ENCODE measurements around the gene BAIAP2L2.

BAIAP2L2 gene

DNA sequence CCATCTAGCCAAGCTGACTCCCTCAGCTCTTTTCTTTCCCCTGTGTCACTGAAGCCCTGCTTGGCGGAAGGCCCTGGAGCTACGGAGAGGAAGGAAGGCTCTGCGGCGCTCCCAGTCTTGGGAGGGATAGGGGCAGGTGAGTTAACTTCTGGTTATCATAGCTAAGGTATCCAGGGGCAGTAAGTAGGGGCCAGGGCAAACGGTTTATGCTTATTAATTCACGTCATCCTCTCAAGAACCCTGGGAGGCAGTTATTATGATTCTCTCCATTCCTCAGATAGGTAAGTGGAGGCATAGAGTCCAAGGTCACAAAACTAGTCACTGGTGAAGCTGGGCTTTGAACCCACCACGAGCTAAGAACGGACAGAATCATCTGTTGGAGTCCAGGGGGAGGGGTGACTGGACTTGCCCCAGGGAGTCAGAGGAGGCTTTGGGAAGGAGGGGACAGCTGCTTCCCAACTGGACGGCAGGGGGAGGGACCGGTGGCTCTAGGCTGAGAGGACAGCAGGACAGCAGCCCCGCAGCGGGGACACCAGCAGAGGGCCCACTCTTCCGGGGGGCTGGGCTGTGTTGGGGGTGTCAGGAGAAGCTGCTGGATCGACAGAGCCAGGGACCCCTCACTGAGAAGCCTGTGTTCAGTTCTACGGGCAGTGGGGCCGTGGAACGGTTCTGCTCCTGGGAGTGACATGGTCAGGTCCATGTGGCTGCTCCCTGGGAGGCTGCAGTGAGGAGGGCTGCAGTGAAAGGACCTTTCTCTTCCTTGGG lies 3.5 kb downstream of the BAIAP2L2 start:
- no peak for DNase-seq (ENCODE audit: low spot score)

GRCh38 chr22:38104084-38104483 lies 6.4 kb downstream of the BAIAP2L2 start:
- DNase-seq (ENCODE audit: low spot score) = peak; percentile 61

DNA sequence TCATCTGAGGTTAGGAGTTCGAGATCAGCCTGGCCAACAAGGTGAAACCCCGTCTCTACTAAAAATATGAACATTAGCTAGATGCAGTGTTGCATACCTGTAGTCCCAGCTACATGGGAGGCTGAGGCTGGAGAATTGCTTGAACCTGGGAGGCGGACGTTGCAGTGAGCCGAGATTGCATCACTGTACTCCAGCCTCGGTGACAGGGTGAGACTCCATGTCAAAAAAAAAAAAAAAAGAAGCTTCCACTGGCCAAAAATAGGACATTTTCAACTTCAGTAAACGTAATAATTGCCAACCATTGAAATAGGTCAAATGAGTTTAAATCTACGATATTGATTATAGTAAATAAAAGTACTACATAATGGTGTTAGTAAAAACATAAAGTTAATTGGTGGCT lies 6.8 kb downstream of the BAIAP2L2 start:
- DNase-seq (ENCODE audit: low spot score) = no peak

GRCh38 chr22:38098410-38099249 lies 11.9 kb downstream of the BAIAP2L2 start:
- no peak for DNase-seq (ENCODE audit: low spot score)

DNA sequence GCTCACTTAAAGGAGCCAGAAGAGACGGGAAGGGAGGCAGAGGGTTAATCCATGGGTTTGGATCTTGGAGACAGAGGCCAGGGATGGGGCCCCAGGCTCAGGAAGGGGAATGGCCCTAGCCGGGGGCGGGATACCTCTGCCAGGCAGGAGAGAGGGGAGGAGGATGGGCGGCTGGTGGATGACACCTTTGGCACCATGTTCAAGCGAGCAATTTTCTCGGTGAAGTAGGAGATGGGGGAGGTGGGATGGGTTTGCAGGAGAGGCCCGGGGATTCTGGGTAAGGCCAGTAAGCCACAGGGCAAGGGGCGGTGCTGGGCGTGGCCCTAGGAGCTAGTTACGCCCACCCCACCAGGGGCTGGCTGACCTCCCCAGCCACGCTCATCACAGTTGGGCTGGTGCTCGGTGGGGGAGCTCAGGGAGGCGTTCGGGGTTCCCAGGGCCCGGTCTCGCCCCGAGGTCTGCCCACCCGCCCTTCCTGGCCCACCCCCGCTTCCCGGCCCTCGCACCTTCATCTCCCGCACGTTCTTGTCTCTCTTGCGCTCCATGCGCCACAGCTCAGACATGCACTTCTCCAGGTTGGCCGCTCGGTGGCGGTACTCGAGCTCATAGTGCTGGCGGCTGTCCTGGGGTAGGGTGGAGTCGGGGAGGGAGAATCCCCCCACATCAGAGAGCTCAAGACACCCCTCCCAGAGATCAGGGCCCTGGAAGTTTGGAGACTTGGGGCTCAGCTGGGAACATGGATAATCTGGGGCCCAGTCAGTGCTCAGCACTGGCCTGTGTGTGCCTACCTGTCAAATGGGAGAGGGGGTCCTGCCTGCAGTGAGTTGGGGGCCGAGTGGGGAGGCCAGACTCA lies 12.7 kb downstream of the BAIAP2L2 start:
- no peak for DNase-seq (ENCODE audit: low spot score)

DNA sequence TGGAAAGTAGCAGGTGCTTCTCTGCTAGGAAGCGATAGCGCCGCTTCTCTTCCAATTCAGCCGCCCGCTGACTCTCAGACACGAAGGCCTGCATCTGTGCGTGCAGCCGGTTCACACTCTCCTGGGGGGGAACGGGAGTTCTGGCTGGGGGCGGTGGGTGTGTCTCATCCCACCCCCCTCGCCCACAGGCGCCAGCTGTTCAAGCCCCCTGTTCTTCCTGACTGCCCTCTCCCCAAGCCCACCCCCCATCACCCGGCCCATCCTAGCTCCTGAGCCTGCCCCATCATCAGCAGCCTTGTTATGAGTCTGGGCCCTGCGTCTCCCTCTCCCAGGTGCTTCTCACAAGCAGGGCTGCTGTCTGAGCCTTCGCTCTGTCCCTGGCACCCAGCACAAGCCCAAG lies 13.4 kb downstream of the BAIAP2L2 start:
- no peak for DNase-seq (ENCODE audit: low spot score)

DNA sequence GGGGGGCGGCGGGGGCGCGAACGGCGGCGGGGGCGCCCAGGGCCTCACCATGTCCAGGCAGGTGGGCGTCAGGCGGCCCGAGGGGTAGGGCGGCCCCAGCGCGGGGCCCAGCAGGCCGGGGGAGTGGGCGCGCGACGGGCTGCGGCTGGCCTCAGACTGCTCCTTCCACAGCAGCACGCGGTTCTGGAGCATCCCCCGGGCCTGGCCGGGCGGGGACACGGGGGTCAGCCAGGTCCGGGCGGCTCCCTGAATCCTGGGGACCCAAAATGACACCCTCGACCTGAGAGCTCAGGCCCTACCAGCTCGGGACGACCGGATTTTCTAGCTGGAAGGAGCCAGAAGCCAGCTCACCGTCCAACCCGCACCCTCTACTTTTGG lies 21.0 kb downstream of the BAIAP2L2 start:
- no peak for DNase-seq (ENCODE audit: low spot score)

- DNase-seq (ENCODE audit: low spot score) = no peak
These were observed 21.6 kb downstream of the BAIAP2L2 start for GRCh38 chr22:38088629-38089473.

- DNase-seq (ENCODE audit: low spot score) = no peak
These were observed 22.6 kb downstream of the BAIAP2L2 start for GRCh38 chr22:38087855-38088254.

DNA sequence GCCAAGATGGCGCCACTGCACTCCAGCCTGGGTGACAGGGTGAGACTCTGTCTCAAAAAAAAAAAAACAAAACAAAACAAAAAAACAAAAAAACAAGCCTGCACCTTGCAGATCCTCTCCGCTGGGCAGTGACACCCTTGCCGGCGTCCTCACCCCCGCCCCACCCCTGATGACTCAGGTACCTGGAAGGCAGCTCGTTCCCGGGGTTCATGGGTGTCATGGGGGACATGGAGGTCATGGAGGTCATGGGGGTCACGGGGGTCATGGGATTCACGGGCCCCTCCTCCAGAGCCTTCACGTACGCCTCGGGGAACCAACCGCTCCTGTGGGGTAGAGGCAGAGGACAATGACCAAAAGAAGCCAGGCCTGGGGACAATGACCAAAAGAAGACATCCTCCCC lies 23.5 kb downstream of the BAIAP2L2 start:
- no peak for DNase-seq (ENCODE audit: low spot score)

DNA sequence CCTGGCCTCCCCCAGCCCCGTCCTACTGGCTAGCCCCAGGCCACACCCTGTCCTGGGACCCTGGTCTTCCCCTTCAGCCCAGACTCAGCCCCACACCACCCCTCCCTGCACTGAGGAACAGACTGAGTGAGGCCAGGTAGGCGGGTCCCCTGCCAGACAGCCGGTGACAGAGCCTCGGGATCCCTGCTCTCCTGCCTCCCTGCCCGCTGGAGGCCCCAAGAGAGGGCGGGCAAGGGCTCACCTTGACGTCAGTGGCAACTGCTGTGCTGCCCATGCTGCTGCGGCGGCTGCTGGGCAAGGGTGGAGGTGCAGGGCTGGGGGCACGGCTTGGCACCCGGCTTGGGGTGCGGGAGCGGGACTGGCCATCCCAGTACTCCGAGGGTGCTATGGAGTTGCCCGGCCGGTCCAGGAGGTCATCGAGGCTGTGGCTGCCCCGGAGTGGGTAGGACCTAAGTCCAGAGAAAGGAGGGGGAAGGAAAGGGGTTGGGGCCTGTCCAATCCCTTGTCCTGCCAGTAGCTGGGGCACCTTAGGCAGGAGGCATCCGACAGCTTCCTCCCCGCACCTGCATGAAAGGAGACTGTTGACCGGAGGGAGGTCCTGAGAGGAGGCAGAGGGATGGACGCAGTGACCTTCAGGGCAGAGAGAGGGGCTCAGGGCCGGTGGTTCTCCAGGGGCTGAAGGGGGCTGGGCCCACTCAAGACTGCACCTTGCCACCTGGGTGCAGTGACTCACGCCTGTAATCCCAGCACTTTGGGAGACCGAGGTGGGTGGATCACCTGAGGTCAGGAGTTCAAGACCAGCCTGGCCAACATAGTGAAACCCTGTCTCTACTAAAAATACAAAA lies 24.3 kb downstream of the BAIAP2L2 start:
- DNase-seq (ENCODE audit: low spot score) = no peak

DNA sequence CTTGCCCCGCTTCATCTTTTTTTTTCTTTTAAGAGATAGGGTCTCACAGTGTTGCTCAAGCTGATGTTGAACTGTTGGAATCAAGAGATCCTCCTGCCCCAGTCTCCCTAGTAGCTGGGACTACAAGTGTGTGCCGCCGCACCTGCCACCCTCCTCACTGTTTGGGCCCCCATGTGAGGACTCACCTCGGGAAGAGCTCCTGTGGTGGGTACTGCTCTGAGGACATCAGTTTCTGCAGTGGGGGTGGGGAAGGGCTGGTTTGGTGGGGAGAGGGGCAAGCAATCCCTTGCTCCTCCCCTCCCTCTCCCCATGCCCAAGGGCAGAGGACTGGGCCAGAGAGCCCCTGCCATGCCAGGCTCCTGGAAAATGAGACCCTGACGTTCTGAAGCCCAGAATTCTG lies 25.0 kb downstream of the BAIAP2L2 start:
- no peak for DNase-seq (ENCODE audit: low spot score)

DNA sequence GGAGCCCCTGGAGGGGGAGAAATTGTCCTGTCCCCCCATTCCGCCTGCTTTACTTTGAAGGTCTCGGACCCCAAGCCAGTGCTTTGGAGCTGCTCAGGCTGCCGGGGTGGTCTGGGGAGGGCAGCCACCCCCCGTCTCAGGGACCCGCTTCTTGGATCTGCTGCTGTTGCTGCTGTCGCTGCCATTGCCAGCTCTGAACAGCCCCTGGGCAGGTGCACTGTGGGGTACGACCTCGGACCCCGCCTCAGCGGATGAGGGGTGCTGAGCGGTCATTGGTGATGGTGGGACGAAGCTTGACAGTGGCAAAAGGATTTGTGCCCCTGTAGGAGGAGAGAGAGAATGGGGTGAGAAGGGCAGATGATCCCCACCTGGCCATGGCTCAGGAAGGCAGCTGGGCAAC lies 25.4 kb downstream of the BAIAP2L2 start:
- DNase-seq (ENCODE audit: low spot score) = no peak

DNA sequence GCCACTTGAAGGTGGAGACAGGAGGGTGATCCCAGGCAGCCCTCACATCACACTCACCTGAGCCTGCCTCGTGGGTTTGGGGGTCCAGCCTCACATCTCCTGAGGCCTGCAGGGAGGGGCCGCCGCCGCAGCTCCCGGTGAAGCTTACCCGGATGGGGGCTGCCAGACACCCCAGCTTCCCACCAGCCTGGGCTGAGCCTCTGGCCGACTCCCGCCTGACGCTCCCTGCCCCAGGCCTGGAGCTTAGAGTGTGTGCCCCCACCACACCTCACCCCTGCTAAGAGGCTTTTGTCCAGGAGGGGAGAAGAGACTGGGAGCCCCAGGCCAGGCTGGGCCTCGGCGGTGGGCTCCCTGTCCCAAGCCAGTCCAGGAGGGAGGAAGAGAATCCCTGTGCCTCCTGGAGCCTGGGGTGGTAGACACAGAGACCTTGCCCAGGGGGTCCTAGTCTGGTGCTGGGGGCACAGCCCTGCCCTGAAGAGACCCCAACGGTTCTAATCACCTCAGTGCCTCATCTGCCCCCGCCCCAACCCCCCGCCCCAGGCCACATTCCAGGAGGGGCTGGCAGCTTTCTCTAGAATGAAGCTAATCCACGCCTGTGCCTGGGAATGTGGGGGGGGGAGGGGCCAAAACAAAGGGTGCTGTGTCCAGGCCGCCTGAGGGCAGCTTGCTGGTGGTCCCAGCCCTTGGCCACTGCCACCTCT lies 26.4 kb downstream of the BAIAP2L2 start, which contains the start of gene SLC16A8:
Gene SLC16A8 (minus strand): TSS at position 254 of the 701 bp plus-strand sequence. CDS start 1,311 bp downstream, outside the sequence.
- DNase-seq (ENCODE audit: low spot score) = no peak

DNA sequence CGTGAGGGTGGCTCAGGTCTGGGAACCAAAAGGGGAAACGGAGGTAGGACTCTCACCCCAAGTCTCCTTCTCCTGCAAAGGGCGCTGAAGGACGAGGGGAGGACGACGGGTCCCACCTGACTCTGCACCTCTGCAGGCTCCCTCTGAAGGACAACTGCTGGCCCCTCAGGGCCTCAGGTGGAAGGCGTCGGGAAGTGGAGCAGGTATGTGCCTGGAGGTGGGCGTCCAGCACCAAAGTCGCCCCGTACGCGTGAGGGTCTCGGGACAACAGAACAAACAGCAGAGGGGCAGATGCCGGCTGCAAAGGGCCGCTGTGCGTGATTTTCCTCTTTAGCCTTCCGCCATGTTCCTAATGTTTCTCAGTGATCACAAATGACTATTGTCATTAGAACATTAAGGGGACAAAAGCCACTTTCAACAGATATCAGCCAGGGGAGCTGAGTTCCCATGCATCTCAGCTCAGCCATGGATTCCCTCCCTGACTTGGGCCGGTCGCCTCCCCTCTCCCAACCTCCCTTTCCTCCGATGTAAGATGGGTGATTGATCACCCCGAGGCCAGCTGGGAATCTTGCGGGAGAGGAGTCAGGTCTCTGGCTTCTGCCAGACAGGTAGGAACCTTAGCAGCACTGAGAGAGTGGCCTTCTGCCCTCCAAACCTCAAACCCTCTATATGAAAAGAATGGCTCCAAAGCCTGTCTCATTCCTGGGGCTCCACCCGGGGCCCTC lies 27.3 kb downstream of the BAIAP2L2 start:
- DNase-seq (ENCODE audit: low spot score) = no peak

GRCh38 chr22:38081941-38082828 lies 28.3 kb downstream of the BAIAP2L2 start:
- DNase-seq (ENCODE audit: low spot score) = no peak

DNA sequence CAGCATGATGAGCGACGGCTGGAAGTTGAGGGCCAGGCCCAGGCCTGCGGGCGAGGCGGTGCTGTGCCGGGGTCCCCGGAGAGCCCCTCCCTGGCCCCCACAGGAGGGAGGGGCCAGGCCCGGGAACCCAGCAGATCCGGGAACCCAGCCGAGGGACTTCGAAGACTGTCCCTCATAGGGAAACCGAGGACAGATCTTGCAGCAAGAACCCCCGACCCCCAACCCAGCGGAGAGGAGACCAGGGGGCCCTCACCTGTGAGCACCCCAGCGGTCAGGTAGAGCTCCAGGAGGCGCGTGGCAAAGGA lies 28.9 kb downstream of the BAIAP2L2 start:
- no peak for DNase-seq (ENCODE audit: low spot score)
